Measurements from ENCODE around the gene CDH23. TPM values are rescaled to one million over a fixed set of nuclear protein-coding genes. Genes with fewer than 3 reads are reported as not detected.

The CDH23 gene
- total and polyA plus RNA-seq, 10 of the 15 experiments (the other 5 are each of a cell fraction or from before 2014, with no cell fraction given), result 0.09 to 0.40 (median 0.15) TPM; not detected in 1

DNA sequence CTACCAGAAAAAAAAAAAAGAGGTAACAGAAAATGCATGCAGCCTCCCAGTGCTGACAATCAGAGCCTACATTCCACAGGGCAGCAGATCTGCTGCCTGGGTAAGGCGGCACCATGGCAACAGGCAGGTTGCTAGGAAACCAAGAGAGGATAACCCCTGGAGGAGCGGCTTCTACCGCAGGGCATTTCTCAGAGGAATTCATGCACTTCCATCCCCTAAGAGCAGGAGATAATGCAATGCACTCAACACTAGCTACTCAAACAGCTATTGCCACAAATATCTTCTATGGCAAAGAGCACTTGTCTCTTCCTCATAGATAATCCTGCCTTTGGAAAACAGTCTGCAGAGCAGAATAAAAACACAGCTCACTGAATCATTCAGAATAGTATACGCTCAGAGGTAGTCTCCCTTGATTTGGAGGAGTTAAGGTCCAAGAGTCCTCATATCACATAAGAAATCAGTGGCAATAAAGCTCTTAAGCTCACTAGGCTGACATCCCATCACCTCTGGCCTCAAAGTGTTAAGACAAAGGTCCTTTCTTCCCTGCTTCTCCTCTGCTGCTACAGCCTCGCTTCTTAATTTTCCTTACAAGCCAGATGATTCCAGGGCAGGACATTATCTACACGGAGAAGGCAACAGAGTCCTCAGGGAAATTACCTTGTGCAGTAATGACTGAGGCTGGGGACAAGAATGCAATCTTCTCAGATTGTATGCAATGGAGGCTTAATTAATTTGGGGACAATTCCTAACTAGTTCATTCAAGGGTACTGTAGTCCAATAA, 443.6 kb downstream of the CDH23 start:
- intact Hi-C loops (cut with micrococcal nuclease; ENCODE audit: unreplicated experiment), result no loop called here
- POLR2A ChIA-PET, result interaction anchor here (1.3 to 3.8 kb wide), 2 partner anchors 9 to 10 kb away, joined by 4 to 16 read pairs; partner anchors contain the start of gene PSAP

More for the DNA sequence above, 443.6 kb downstream of the CDH23 start:
- BruUV-seq (replicated peaks), result no TSS peak
- Histone ChIP-seq H3K4me3 (no peak overlapping the region), H3K4me2 (ENCODE audit: control insufficient read depth, insufficient read depth) (no peak overlapping the region), H3K9ac (ENCODE audit: control insufficient read depth, insufficient read depth, low read length) (no peak overlapping the region), H3K36me3 (ENCODE audit: control insufficient read depth in 2 of 2, insufficient read depth in 2 of 2, low read length in 1 of 2) (peaks cover 3 to 4% of the 10 kb centered on the region in 2 experiments; a peak in 2 of 4 replicates), H3K4me1 (ENCODE audit: control insufficient read depth, insufficient read depth, low read length) (peaks cover 62% of the 10 kb centered on the region), H3K27me3 (replicated peaks in 1 of 2; ENCODE audit: control insufficient read depth in 2 of 2, insufficient read depth in 2 of 2, low read length in 1 of 2) (no peaks in the 10 kb centered on the region), H3K79me2 (ENCODE audit: control insufficient read depth, insufficient read depth, low read length) (peaks cover 72% of the 10 kb centered on the region), H4K20me1 (ENCODE audit: control insufficient read depth, insufficient read depth) (no peaks in the 10 kb centered on the region), H3K9me3 (replicated peaks; ENCODE audit: control insufficient read depth, insufficient read depth, low read length) (no peaks in the 10 kb centered on the region), H3K27ac (ENCODE audit: control insufficient read depth, insufficient read depth) (no peak overlapping the region), H2AFZ (ENCODE audit: control insufficient read depth, low read depth, low read length) (no peak overlapping the region)
- CTCF ChIA-PET, result interaction anchor here (0.6 to 7.5 kb wide), 3 partner anchors 10 to 176 kb away, joined by 3 to 104 read pairs (median 54); partner anchors contain the start of gene PSAP
- RAD21 ChIA-PET (ENCODE audit: unreplicated experiment), result no interaction called here
- FAIRE-seq (no peak), ATAC-seq (no peak), DNase-seq (ENCODE audit: low read depth, low spot score) (no peak)
- TF ChIP-seq POU2F2 (IDR thresholded peaks at IDR 0.05; ENCODE audit: borderline replicate concordance, low read depth, low read length) (no peak), PAX8 (IDR thresholded peaks at IDR 0.05) (no peak), ZNF24 (IDR thresholded peaks at IDR 0.05) (no peak), STAT3 (IDR thresholded peaks at IDR 0.05; ENCODE audit: low read depth, low read length) (no peak), HDAC2 (IDR thresholded peaks at IDR 0.05) (no peak), TCF12 (IDR thresholded peaks at IDR 0.05; ENCODE audit: low read depth, low read length) (no peak), HCFC1 (IDR thresholded peaks at IDR 0.05; ENCODE audit: low read length) (no peak), CBFB (IDR thresholded peaks at IDR 0.05; ENCODE audit: low read depth) (no peak), NFYA (IDR thresholded peaks at IDR 0.05; ENCODE audit: borderline replicate concordance, low read depth, low read length) (no peak), ZNF217 (IDR thresholded peaks at IDR 0.05) (no peak), ATF7 (IDR thresholded peaks at IDR 0.05; ENCODE audit: low read depth) (no peak), CHD4 (IDR thresholded peaks at IDR 0.05) (no peak), YBX1 (IDR thresholded peaks at IDR 0.05) (no peak), TARDBP (IDR thresholded peaks at IDR 0.05; ENCODE audit: borderline replicate concordance) (no peak), TCF7 (IDR thresholded peaks at IDR 0.05; ENCODE audit: borderline replicate concordance) (no peak), NR2C2 (IDR thresholded peaks at IDR 0.05; ENCODE audit: borderline replicate concordance, control insufficient read depth, insufficient read length, low read depth) (no peak), KLF5 (IDR thresholded peaks at IDR 0.05; ENCODE audit: partially characterized antibody) (no peak)
- TF ChIP-seq, protein P1, sequence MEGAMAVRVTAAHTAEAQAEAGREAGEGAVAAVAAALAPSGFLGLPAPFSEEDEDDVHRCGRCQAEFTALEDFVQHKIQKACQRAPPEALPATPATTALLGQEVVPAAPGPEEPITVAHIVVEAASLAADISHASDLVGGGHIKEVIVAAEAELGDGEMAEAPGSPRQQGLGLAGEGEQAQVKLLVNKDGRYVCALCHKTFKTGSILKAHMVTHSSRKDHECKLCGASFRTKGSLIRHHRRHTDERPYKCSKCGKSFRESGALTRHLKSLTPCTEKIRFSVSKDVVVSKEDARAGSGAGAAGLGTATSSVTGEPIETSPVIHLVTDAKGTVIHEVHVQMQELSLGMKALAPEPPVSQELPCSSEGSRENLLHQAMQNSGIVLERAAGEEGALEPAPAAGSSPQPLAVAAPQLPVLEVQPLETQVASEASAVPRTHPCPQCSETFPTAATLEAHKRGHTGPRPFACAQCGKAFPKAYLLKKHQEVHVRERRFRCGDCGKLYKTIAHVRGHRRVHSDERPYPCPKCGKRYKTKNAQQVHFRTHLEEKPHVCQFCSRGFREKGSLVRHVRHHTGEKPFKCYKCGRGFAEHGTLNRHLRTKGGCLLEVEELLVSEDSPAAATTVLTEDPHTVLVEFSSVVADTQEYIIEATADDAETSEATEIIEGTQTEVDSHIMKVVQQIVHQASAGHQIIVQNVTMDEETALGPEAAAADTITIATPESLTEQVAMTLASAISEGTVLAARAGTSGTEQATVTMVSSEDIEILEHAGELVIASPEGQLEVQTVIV (IDR thresholded peaks at IDR 0.05; ENCODE audit: borderline replicate concordance, partially characterized antibody), result no peak
- TF ChIP-seq, protein P2, sequence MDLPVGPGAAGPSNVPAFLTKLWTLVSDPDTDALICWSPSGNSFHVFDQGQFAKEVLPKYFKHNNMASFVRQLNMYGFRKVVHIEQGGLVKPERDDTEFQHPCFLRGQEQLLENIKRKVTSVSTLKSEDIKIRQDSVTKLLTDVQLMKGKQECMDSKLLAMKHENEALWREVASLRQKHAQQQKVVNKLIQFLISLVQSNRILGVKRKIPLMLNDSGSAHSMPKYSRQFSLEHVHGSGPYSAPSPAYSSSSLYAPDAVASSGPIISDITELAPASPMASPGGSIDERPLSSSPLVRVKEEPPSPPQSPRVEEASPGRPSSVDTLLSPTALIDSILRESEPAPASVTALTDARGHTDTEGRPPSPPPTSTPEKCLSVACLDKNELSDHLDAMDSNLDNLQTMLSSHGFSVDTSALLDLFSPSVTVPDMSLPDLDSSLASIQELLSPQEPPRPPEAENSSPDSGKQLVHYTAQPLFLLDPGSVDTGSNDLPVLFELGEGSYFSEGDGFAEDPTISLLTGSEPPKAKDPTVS (IDR thresholded peaks at IDR 0.05; ENCODE audit: low read depth, low read length), result no peak
- in situ Hi-C loops (cut with MboI), result no loop called here
- SMC1A ChIA-PET (ENCODE audit: uncharacterized antibody, unreplicated experiment), result interaction anchor here (1.5 to 3.0 kb wide), 2 partner anchors 11 to 56 kb away, joined by 5 to 10 read pairs; partner anchors contain the start of gene PSAP
- 93% methylated on average over 6 of the region's 6 CpGs for WGBS (ENCODE audit: insufficient coverage, insufficient replicate concordance, low lambda C conversion rate, missing lambda C conversion rate)

All from GM12878 (cell line).